Activated CD8-positive, alpha-beta T cell treated with anti-CD3 and anti-CD28 coated beads, Interleukin-2, amount 10 ng/mL, durations not matched to agents 7 days and 5 days (primary cell): ENCODE results near the gene EIF1. TPM values are rescaled to one million over a fixed set of nuclear protein-coding genes. Genes with fewer than 3 reads are reported as not detected.

Experiments
- ATAC-seq: fragments of 150-1000 bp; cut with Tn5 transposase; one replicate; pipeline ENCODE4 v1.10.0; 2021; ENCODE audit warnings: moderate library complexity
- CTCF ChIA-PET: fragments of 350-600 bp; sonication (Branson Sonifier 250); formaldehyde crosslinking; loops from one replicate; lab custom pipeline; 2021; ENCODE audit warnings: antibody characterized with exemption; lab: Charles Lee
- POLR2A ChIA-PET: fragments of 350-600 bp; sonication (Branson Sonifier 250); formaldehyde crosslinking; loops from one replicate; lab custom pipeline; 2021; ENCODE audit warnings: antibody characterized with exemption; lab: Charles Lee
- DNase-seq: peaks from one replicate; pipeline ENCODE4 v3.0.0-alpha.2; 2020
- H3K27ac Mint-ChIP-seq: one replicate; pipeline ENCODE4 v1.8.0; 2021; ENCODE audit warnings: mild to moderate bottlenecking, mixed read lengths
- H3K27me3 Mint-ChIP-seq: one replicate; pipeline ENCODE4 v1.8.0; 2021; ENCODE audit warnings: low read depth, mixed read lengths
- H3K36me3 Mint-ChIP-seq: one replicate; pipeline ENCODE4 v1.8.0; 2021; ENCODE audit warnings: low read depth, mixed read lengths
- H3K4me1 Mint-ChIP-seq: one replicate; pipeline ENCODE4 v1.8.0; 2021; ENCODE audit warnings: low read depth, mixed read lengths
- H3K4me3 Mint-ChIP-seq: one replicate; pipeline ENCODE4 v1.8.0; 2021; ENCODE audit warnings: mild to moderate bottlenecking, mixed read lengths
- H3K9me3 Mint-ChIP-seq: one replicate; pipeline ENCODE4 v1.8.0; 2022; ENCODE audit warnings: mixed read lengths; ENCODE audit not compliant: insufficient read depth
- total RNA-seq, 2 experiments: library from RNA; stranded (reverse); gene quantifications; one replicate each; pipeline ENCODE4 v1.2.3, GENCODE V29; 2021

EIF1 gene
- total RNA-seq, 2 experiments from 2014 or later, result 661 to 670 TPM

- no peaks in the 10 kb centered on the region for H3K27me3 Mint-ChIP-seq
- no peaks in the 10 kb centered on the region for H3K36me3 Mint-ChIP-seq
- ChIA-PET CTCF (interaction anchor here (4.2 to 15.0 kb wide), 2 partner anchors 15 to 102 kb away, joined by 21 to 399 read pairs; no protein-coding TSS in a partner anchor), POLR2A (no interaction called here)
- no peaks in the 10 kb centered on the region for H3K9me3 Mint-ChIP-seq
- DNase-seq (no peak), ATAC-seq (no peak)
- no peak overlapping the region for H3K4me3 Mint-ChIP-seq
- H3K4me1 Mint-ChIP-seq, result peaks cover 13% of the 10 kb centered on the region
- no peak overlapping the region for H3K27ac Mint-ChIP-seq
Measured at GRCh38 chr17:41650794-41651624, 37.7 kb upstream of the EIF1 start.

- DNase-seq, result no peak
- Mint-ChIP-seq H3K4me3 (no peak overlapping the region), H3K4me1 (peaks cover 13% of the 10 kb centered on the region), H3K9me3 (no peaks in the 10 kb centered on the region), H3K27ac (no peak overlapping the region), H3K36me3 (no peaks in the 10 kb centered on the region), H3K27me3 (no peaks in the 10 kb centered on the region)
- no peak for ATAC-seq
- CTCF ChIA-PET, result interaction anchor here (4.2 to 15.0 kb wide), 2 partner anchors 14 to 103 kb away, joined by 21 to 399 read pairs; no protein-coding TSS in a partner anchor
- POLR2A ChIA-PET, result no interaction called here
Measured at GRCh38 chr17:41651625-41652460, 36.8 kb upstream of the EIF1 start.

GRCh38 chr17:41652461-41652970 is 36.2 kb upstream of the EIF1 start:
- Mint-ChIP-seq H3K4me1 (peaks cover 13% of the 10 kb centered on the region), H3K36me3 (no peaks in the 10 kb centered on the region), H3K4me3 (no peak overlapping the region), H3K27me3 (no peaks in the 10 kb centered on the region), H3K9me3 (no peaks in the 10 kb centered on the region), H3K27ac (no peak overlapping the region)
- ATAC-seq (no peak), DNase-seq (no peak)
- ChIA-PET CTCF (interaction anchor here (4.2 to 15.0 kb wide), 2 partner anchors 13 to 104 kb away, joined by 21 to 399 read pairs; no protein-coding TSS in a partner anchor), POLR2A (interaction anchor here (1.7 kb wide), 1 partner anchor 37 kb away, joined by 6 read pairs; the partner anchor contains the start of gene EIF1)

- POLR2A ChIA-PET, result interaction anchor here (0.6 to 1.7 kb wide), 2 partner anchors 13 to 36 kb away, joined by 3 to 6 read pairs; partner anchors contain the start of gene EIF1
- H3K4me1 Mint-ChIP-seq, result peaks cover 4% of the 10 kb centered on the region
Measured at GRCh38 chr17:41653421-41653820, 35.3 kb upstream of the EIF1 start.

GRCh38 chr17:41653892-41654677 is 34.6 kb upstream of the EIF1 start:
- Mint-ChIP-seq H3K36me3 (no peaks in the 10 kb centered on the region), H3K4me3 (no peak overlapping the region), H3K27me3 (no peaks in the 10 kb centered on the region), H3K9me3 (no peaks in the 10 kb centered on the region), H3K27ac (no peak overlapping the region), H3K4me1 (no peaks in the 10 kb centered on the region)
- DNase-seq, result no peak
- POLR2A ChIA-PET, result interaction anchor here (0.6 to 1.7 kb wide), 2 partner anchors 12 to 35 kb away, joined by 3 to 6 read pairs; partner anchors contain the start of gene EIF1
- CTCF ChIA-PET, result interaction anchor here (4.2 to 15.0 kb wide), 2 partner anchors 11 to 105 kb away, joined by 21 to 399 read pairs; no protein-coding TSS in a partner anchor
- no peak for ATAC-seq

More at GRCh38 chr17:41653421-41653820, 35.3 kb upstream of the EIF1 start:
- Mint-ChIP-seq H3K9me3 (no peaks in the 10 kb centered on the region), H3K4me3 (no peak overlapping the region), H3K36me3 (no peaks in the 10 kb centered on the region), H3K27ac (no peak overlapping the region), H3K27me3 (no peaks in the 10 kb centered on the region)
- ATAC-seq, result no peak
- CTCF ChIA-PET, result interaction anchor here (4.2 to 15.0 kb wide), 2 partner anchors 12 to 104 kb away, joined by 21 to 399 read pairs; no protein-coding TSS in a partner anchor
- no peak for DNase-seq

GRCh38 chr17:41654678-41655607 is 33.7 kb upstream of the EIF1 start:
- ATAC-seq, result no peak
- ChIA-PET POLR2A (no interaction called here), CTCF (interaction anchor here (4.2 to 15.0 kb wide), 2 partner anchors 11 to 106 kb away, joined by 21 to 399 read pairs; no protein-coding TSS in a partner anchor)
- Mint-ChIP-seq H3K27ac (no peak overlapping the region), H3K4me3 (no peak overlapping the region), H3K4me1 (no peaks in the 10 kb centered on the region), H3K27me3 (no peaks in the 10 kb centered on the region), H3K9me3 (no peaks in the 10 kb centered on the region), H3K36me3 (no peaks in the 10 kb centered on the region)
- no peak for DNase-seq

GRCh38 chr17:41655611-41656111 is 33.0 kb upstream of the EIF1 start:
- ATAC-seq (no peak), DNase-seq (no peak)
- no peak overlapping the region for H3K27ac Mint-ChIP-seq
- no peaks in the 10 kb centered on the region for H3K4me1 Mint-ChIP-seq
- no peaks in the 10 kb centered on the region for H3K27me3 Mint-ChIP-seq
- POLR2A ChIA-PET, result no interaction called here
- no peak overlapping the region for H3K4me3 Mint-ChIP-seq
- H3K36me3 Mint-ChIP-seq, result no peaks in the 10 kb centered on the region
- no peaks in the 10 kb centered on the region for H3K9me3 Mint-ChIP-seq
- CTCF ChIA-PET, result interaction anchor here (15.0 kb wide), 1 partner anchor 10 kb away, joined by 399 read pairs; no protein-coding TSS in a partner anchor

GRCh38 chr17:41656249-41657023 is 32.2 kb upstream of the EIF1 start:
- H3K9me3 Mint-ChIP-seq, result no peaks in the 10 kb centered on the region
- ChIA-PET CTCF (interaction anchor here (15.0 kb wide), 1 partner anchor 9 kb away, joined by 399 read pairs; no protein-coding TSS in a partner anchor), POLR2A (no interaction called here)
- ATAC-seq, result no peak
- no peaks in the 10 kb centered on the region for H3K36me3 Mint-ChIP-seq
- H3K4me1 Mint-ChIP-seq, result no peaks in the 10 kb centered on the region
- no peak overlapping the region for H3K4me3 Mint-ChIP-seq
- DNase-seq, result no peak
- H3K27me3 Mint-ChIP-seq, result no peaks in the 10 kb centered on the region
- H3K27ac Mint-ChIP-seq, result peak overlapping the region; percentile 4

- POLR2A ChIA-PET, result interaction anchor here (0.7 kb wide), 1 partner anchor 11 kb away, joined by 6 read pairs; no protein-coding TSS in a partner anchor
- H3K27me3 Mint-ChIP-seq, result no peaks in the 10 kb centered on the region
- DNase-seq (no peak), ATAC-seq (no peak)
- CTCF ChIA-PET, result interaction anchor here (1.7 kb wide), 1 partner anchor 9 kb away, joined by 9 read pairs; no protein-coding TSS in a partner anchor
- no peaks in the 10 kb centered on the region for H3K4me1 Mint-ChIP-seq
- no peaks in the 10 kb centered on the region for H3K36me3 Mint-ChIP-seq
- H3K4me3 Mint-ChIP-seq, result no peak overlapping the region
- no peak overlapping the region for H3K27ac Mint-ChIP-seq
- H3K9me3 Mint-ChIP-seq, result no peaks in the 10 kb centered on the region
Measured at GRCh38 chr17:41657176-41657754, 31.4 kb upstream of the EIF1 start.
